HEK293 (cell line): Measurements from ENCODE around the gene TIMM50.

Source experiments
- CTCF ChIP-seq: fragments of 450-650 bp; formaldehyde crosslinking; IDR thresholded peaks from 2 replicates; pipeline ENCODE4 v1.5.1; 2016; ENCODE audit warnings: missing biosample characterization, missing genetic modification characterization
- GLIS1 ChIP-seq: fragments of 450-650 bp; formaldehyde crosslinking; IDR thresholded peaks from 2 replicates; pipeline ENCODE4 v1.5.1; 2016; ENCODE audit warnings: missing biosample characterization, missing genetic modification characterization
- KLF1 ChIP-seq: fragments of 450-650 bp; formaldehyde crosslinking; IDR thresholded peaks from 2 replicates; pipeline ENCODE4 v1.5.1; 2016; ENCODE audit warnings: missing biosample characterization, missing genetic modification characterization
- KLF16 ChIP-seq: fragments of 450-650 bp; formaldehyde crosslinking; IDR thresholded peaks from 2 replicates; pipeline ENCODE4 v1.5.1; 2017; ENCODE audit warnings: missing biosample characterization, missing genetic modification characterization
- OSR2 ChIP-seq: fragments of 450-650 bp; formaldehyde crosslinking; IDR thresholded peaks from 2 replicates; pipeline ENCODE4 v1.5.1; 2016; ENCODE audit warnings: missing biosample characterization, missing genetic modification characterization
- PRDM4 ChIP-seq: fragments of 450-650 bp; formaldehyde crosslinking; IDR thresholded peaks from 2 replicates; pipeline ENCODE4 v1.5.1; 2017; ENCODE audit warnings: missing biosample characterization, missing genetic modification characterization
- RBAK ChIP-seq: fragments of 450-650 bp; formaldehyde crosslinking; IDR thresholded peaks from 2 replicates; pipeline ENCODE4 v1.5.1; 2016; ENCODE audit warnings: missing biosample characterization, missing genetic modification characterization
- SALL2 ChIP-seq: fragments of 450-650 bp; formaldehyde crosslinking; IDR thresholded peaks from 2 replicates; pipeline ENCODE4 v1.5.0; 2017; ENCODE audit warnings: missing biosample characterization, mild to moderate bottlenecking, missing genetic modification characterization, borderline replicate concordance
- SCRT2 ChIP-seq: fragments of 450-650 bp; formaldehyde crosslinking; IDR thresholded peaks from 2 replicates; pipeline ENCODE4 v1.5.1; 2016; ENCODE audit warnings: missing biosample characterization, missing genetic modification characterization
- SP3 ChIP-seq: fragments of 450-650 bp; formaldehyde crosslinking; IDR thresholded peaks from 2 replicates; pipeline ENCODE4 v1.5.1; 2016; ENCODE audit warnings: missing biosample characterization, missing genetic modification characterization
- ZBTB17 ChIP-seq: fragments of 450-650 bp; formaldehyde crosslinking; IDR thresholded peaks from 2 replicates; pipeline ENCODE4 v1.5.1; 2016; ENCODE audit warnings: missing biosample characterization, missing genetic modification characterization
- ZBTB20 ChIP-seq: fragments of 450-650 bp; formaldehyde crosslinking; IDR thresholded peaks from 2 replicates; pipeline ENCODE4 v1.5.1; 2016; ENCODE audit warnings: missing biosample characterization, missing genetic modification characterization
- ZBTB8A ChIP-seq: fragments of 450-650 bp; formaldehyde crosslinking; IDR thresholded peaks from 2 replicates; pipeline ENCODE4 v1.5.1; 2016; ENCODE audit warnings: missing biosample characterization, missing genetic modification characterization
- ZNF148 ChIP-seq: fragments of 450-650 bp; formaldehyde crosslinking; IDR thresholded peaks from 2 replicates; pipeline ENCODE4 v1.5.0; 2017; ENCODE audit warnings: missing biosample characterization, missing genetic modification characterization, borderline replicate concordance
- ZNF16 ChIP-seq: fragments of 450-650 bp; formaldehyde crosslinking; IDR thresholded peaks from 2 replicates; pipeline ENCODE4 v1.5.1; 2016; ENCODE audit warnings: low read depth, missing biosample characterization, missing genetic modification characterization
- ZNF23 ChIP-seq: fragments of 450-650 bp; formaldehyde crosslinking; IDR thresholded peaks from 2 replicates; pipeline ENCODE4 v1.5.1; 2016; ENCODE audit warnings: missing biosample characterization, missing genetic modification characterization, borderline replicate concordance
- ZNF239 ChIP-seq: fragments of 450-650 bp; formaldehyde crosslinking; IDR thresholded peaks from 2 replicates; pipeline ENCODE4 v1.5.1; 2016; ENCODE audit warnings: missing biosample characterization, missing genetic modification characterization
- ZNF24 ChIP-seq: fragments of 450-650 bp; formaldehyde crosslinking; IDR thresholded peaks from 2 replicates; pipeline ENCODE4 v1.5.1; 2016; ENCODE audit warnings: missing biosample characterization, missing genetic modification characterization
- ZNF341 ChIP-seq: fragments of 450-650 bp; formaldehyde crosslinking; IDR thresholded peaks from 2 replicates; pipeline ENCODE4; 2016; ENCODE audit warnings: low read depth, missing biosample characterization, missing genetic modification characterization
- ZNF518A ChIP-seq: fragments of 450-650 bp; formaldehyde crosslinking; conservative IDR thresholded peaks from 2 replicates; pipeline ENCODE4 v1.5.1; 2016; ENCODE audit warnings: low read depth, missing biosample characterization, missing genetic modification characterization
- ZNF521 ChIP-seq: fragments of 450-650 bp; formaldehyde crosslinking; IDR thresholded peaks from 2 replicates; pipeline ENCODE4 v1.5.1; 2017; ENCODE audit warnings: missing biosample characterization, mild to moderate bottlenecking, missing genetic modification characterization
- ZNF544 ChIP-seq: fragments of 450-650 bp; formaldehyde crosslinking; IDR thresholded peaks from 2 replicates; pipeline ENCODE4 v1.5.0; 2017; ENCODE audit warnings: missing biosample characterization, missing genetic modification characterization
- ZNF549 ChIP-seq: fragments of 450-650 bp; IDR thresholded peaks from 2 replicates; pipeline ENCODE4 v1.5.1; 2018; ENCODE audit warnings: missing biosample characterization, missing genetic modification characterization, mild to moderate bottlenecking, inconsistent platforms, moderate library complexity
- ZNF560 ChIP-seq: fragments of 450-650 bp; formaldehyde crosslinking; IDR thresholded peaks from 2 replicates; pipeline ENCODE4 v1.5.1; 2017; ENCODE audit warnings: missing biosample characterization, missing genetic modification characterization, borderline replicate concordance
- ZNF621 ChIP-seq: fragments of 450-650 bp; formaldehyde crosslinking; IDR thresholded peaks from 2 replicates; pipeline ENCODE4 v1.5.1; 2017; ENCODE audit warnings: missing biosample characterization, missing genetic modification characterization
- ZNF626 ChIP-seq: fragments of 450-650 bp; sonication (Bioruptor Pico); formaldehyde crosslinking; IDR thresholded peaks from 2 replicates; pipeline ENCODE4 v1.5.1; 2018; ENCODE audit warnings: missing biosample characterization, missing genetic modification characterization, inconsistent platforms
- ZNF76 ChIP-seq: fragments of 450-650 bp; formaldehyde crosslinking; IDR thresholded peaks from 2 replicates; pipeline ENCODE4; 2016; ENCODE audit warnings: low read depth, missing biosample characterization, missing genetic modification characterization, borderline replicate concordance
- ZNF830 ChIP-seq: fragments of 450-650 bp; IDR thresholded peaks from 2 replicates; pipeline ENCODE4 v1.5.0; 2018; ENCODE audit warnings: missing biosample characterization, missing genetic modification characterization, low read depth, mild to moderate bottlenecking, moderate library complexity
- ZSCAN16 ChIP-seq: fragments of 450-650 bp; formaldehyde crosslinking; IDR thresholded peaks from 2 replicates; pipeline ENCODE4 v1.5.1; 2016; ENCODE audit warnings: missing biosample characterization, missing genetic modification characterization

Gene TIMM50

GRCh38 chr19:39445196-39446111, 35.2 kb upstream of the TIMM50 start, which contains the start of gene SUPT5H (continued):
- TF ChIP-seq ZBTB20 (tag by site-specific recombination): peak; percentile 83
- no peak for TF ChIP-seq RBAK (tag by site-specific recombination)
- peak; percentile 93 for TF ChIP-seq ZBTB8A (tag by site-specific recombination)
- TF ChIP-seq ZNF626 (tag by site-specific recombination): no peak
- no peak for TF ChIP-seq ZNF544
- TF ChIP-seq SCRT2 (tag by site-specific recombination): peak; percentile 37; the same call in 1 of the 2 replicates
- TF ChIP-seq ZNF518A: peak; percentile 90
- no peak for TF ChIP-seq ZSCAN16 (tag by site-specific recombination)
- TF ChIP-seq SALL2 (tag by site-specific recombination): no peak
- peak; percentile 98 for TF ChIP-seq GLIS1 (tag by site-specific recombination)
- no peak for TF ChIP-seq ZNF549
- TF ChIP-seq ZNF560: no peak
- peak; percentile 97 for TF ChIP-seq ZBTB17 (tag by site-specific recombination)
- TF ChIP-seq ZNF76 (tag by site-specific recombination): peak; percentile 96
- no peak for TF ChIP-seq OSR2 (tag by site-specific recombination)
- peak; percentile 61 for TF ChIP-seq CTCF (tag by site-specific recombination)
- peak; percentile 100 for TF ChIP-seq KLF16 (tag by site-specific recombination)
- TF ChIP-seq ZNF23 (tag by site-specific recombination): no peak
- no peak for TF ChIP-seq ZNF16 (tag by site-specific recombination)
- peak; percentile 72 for TF ChIP-seq KLF1 (tag by site-specific recombination)
- peak; percentile 72 for TF ChIP-seq ZNF24 (tag by site-specific recombination)
- no peak for TF ChIP-seq ZNF148
- TF ChIP-seq ZNF521: no peak
- TF ChIP-seq PRDM4 (tag by site-specific recombination): peak; percentile 27; the same call in 1 of the 2 replicates
- no peak for TF ChIP-seq ZNF239
- no peak for TF ChIP-seq ZNF621 (tag by site-specific recombination)
- TF ChIP-seq ZNF341: peak; percentile 100
- TF ChIP-seq SP3 (tag by site-specific recombination): peak; percentile 95
- TF ChIP-seq ZNF830 (tag by site-specific recombination): no peak
